WI38 (cell line): ENCODE measurements around the gene CPLX4.

Source experiments
- H3K4me3 ChIP-seq: 2 replicates; pipeline ENCODE4 v1.5.1; 2011; ENCODE audit warnings: low read depth, mild to moderate bottlenecking, control low read depth, low read length
- CTCF ChIP-seq: IDR thresholded peaks from 2 replicates; pipeline ENCODE4 v1.5.1; 2012; ENCODE audit warnings: low read depth, mild to moderate bottlenecking, control low read depth, low read length

CPLX4 gene

DNA sequence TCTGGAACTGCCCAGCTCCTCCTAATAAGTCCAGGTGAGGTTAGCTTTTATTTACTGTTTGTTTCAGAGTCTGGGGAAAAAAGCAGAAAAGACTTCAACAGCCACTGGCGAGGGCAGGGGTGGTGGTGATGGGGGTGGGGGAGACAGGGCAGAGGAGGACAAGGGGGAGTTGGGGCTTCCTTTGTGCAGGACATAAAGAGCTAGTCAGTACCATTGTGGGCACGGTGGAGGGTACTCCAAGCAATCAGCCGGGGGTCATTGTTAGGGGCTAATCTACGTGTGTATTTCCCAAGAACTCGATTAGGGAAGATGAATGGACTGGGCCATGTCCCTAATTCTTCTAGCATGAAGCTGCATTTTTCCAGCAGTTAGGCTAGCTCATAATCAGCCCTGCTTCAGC, 42.4 kb downstream of the CPLX4 start:
- no peak overlapping the region for H3K4me3 ChIP-seq

DNA sequence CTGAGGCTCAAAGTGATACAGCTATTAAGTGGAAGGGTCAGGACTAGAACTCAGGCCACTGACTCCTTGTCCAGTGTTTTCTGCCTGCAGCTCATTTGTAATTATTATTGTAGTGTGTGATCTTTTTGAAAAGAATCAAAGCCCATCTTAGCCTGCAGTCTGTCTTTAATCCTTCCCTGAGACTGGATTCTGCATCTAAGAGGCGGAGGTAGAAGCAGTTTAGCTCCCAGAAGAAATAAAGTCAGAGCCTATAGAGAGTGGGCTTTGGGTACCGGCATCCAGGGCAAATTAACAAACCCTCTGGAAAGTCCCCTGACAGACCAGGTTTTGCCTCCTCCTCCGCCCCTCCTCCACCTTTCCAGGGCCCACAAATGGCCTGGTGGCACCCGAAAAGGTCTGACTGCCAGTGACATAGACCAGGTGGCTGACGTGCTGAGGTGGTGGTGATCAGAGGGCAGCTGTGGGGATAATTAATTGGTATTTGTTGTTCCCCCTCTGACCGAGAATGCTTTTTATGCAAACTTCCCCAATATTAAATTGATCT, 43.0 kb downstream of the CPLX4 start:
- no peak for TF ChIP-seq CTCF
- no peak overlapping the region for H3K4me3 ChIP-seq

More for the DNA sequence above, 42.4 kb downstream of the CPLX4 start:
- no peak for TF ChIP-seq CTCF

GRCh38 chr18:59274533-59274928, 43.9 kb downstream of the CPLX4 start:
- no peak overlapping the region for H3K4me3 ChIP-seq
- no peak for TF ChIP-seq CTCF

GRCh38 chr18:59273759-59274532, 44.5 kb downstream of the CPLX4 start:
- no peak overlapping the region for H3K4me3 ChIP-seq
- no peak for TF ChIP-seq CTCF

DNA sequence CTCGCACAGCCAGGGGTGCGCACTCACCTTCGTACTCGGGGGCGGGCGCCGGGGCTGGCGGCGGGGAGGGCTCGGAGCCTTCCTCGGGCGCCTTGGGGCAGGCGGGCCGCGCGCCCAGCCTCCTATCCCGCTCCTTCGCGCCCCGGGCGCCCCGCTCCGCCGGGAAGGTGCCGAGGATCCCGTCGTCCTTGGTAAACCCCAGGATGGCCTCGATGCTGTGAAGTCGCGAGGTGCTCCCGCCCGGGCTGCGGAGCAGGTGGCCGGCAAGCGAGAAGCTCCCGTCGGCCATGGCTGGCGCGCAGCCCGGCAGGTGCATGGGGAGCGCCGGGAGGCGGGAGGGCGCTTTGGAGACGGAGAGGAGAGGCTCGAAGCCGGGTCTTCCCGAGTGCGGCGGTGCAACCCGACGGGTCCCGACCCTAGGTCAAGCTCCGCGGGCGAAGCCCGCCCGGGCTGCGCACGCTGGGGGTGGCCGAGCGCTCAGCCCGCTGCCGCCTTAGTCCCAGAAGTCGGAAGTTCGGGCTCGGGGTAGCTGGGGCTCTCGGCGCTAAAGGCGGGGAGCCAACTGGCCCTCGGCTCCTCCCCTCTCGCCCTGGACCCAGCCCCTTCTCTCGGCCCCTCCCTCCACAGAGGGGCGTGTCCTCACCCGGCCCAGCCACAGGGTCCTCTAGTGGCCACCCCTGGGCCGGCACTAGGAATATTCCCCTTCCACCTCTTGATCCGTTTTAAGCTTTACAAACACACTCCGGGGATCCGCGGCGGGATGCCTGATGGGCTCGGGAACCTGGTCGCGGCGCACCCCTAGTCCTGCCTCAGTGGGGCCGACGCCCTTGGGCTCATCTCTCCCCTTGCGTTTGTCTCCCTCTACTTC, 45.3 kb downstream of the CPLX4 start, which contains the start of gene RAX:
RAX (minus strand) TSS at position 564 of the 868 bp plus-strand sequence; CDS start at position 316, 248 bp downstream.
- TF ChIP-seq CTCF, result 0 out of 2 replicates have a peak, but pooled peaks have one; percentile 7
- peak within 1 kb of the TSS; percentile 29; the same call in 1 of the 2 replicates for H3K4me3 ChIP-seq

DNA sequence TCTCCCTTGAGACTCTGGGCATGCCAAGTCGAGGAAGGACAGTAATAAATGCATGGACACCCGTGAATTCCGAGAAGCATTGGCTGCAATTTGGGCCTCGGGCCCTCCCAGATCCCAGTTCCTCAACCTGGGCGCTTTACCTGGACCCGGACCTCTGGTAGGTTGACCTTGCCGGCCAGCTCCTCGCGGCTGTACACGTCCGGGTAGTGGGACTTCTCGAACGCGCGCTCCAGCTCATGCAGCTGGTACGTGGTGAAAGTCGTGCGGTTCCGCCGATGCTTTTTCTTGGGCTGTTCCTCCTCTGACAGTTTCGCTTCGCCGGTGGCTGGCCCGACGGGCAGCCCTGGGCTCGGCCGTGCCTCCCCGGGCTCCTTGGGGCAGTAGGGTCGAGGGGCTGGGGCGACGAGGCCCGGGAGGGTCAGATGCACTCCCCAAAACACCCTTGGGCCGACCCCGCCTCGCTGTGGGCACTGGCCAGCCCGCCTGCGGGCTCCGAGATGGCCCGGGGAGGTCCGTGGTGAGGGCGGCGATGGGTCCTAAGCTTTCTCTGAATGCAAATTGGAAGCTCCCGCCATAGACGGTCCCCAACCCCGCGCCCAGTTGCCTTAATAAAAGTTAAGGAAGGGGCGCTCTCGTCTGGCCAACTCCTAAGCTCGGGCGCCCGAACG, 46.1 kb downstream of the CPLX4 start:
- no peak for TF ChIP-seq CTCF
- H3K4me3 ChIP-seq, result peak overlapping the region; percentile 29; the same call in 1 of the 2 replicates
